GM13977 (cell line): Measurements from ENCODE around the gene ROBO2.
A peak's percentile ranks its signal among the peaks of the same experiment; 100 is the strongest.

Source experiments
- DNase-seq: peaks from one replicate; pipeline ENCODE4 v3.0.0; 2012; ENCODE audit warnings: low spot score
- in situ Hi-C: fragments of 300-500 bp; cut with MboI; formaldehyde crosslinking; loops from one replicate; pipeline ENCODE4 v1.12.0; 2022; ENCODE audit warnings: low sequenced_read_pairs, low pct_unique_long_range_greater_than_20kb, mixed read lengths, inconsistent platforms; ENCODE audit not compliant: unreplicated experiment
- TF ChIP-seq, protein P1 (sequence below): IDR thresholded peaks from 2 replicates; pipeline ENCODE4 v1.5.1; 2012; ENCODE audit warnings: mild to moderate bottlenecking, control low read depth; ENCODE audit not compliant: insufficient read depth; ENCODE audit errors: extremely low read depth, missing control alignments

The ROBO2 gene

GRCh38 chr3:77248420-77248819, 208.5 kb downstream of the ROBO2 start:
- no peak for DNase-seq
- in situ Hi-C loops, result no loop called here

DNA sequence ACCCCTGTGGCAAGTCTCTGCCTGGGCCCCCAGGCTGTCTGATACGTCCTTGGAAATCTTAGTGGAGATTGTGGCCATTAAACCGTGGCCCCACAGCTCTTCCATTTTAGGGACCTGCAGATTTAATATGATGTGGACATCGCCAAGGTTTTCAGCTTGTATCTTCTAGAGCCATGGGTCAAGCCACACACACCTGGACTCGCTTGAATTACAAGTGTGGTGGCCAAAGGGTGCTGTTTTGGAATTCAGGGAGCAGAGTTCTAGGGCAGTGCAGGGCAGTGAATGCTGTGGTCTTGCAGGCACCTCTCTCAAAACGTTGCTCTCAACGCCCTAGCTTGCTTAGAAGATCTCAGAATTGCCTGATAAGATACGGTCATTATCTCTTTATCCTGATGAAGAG, 211.2 kb downstream of the ROBO2 start:
- TF ChIP-seq, protein P1, sequence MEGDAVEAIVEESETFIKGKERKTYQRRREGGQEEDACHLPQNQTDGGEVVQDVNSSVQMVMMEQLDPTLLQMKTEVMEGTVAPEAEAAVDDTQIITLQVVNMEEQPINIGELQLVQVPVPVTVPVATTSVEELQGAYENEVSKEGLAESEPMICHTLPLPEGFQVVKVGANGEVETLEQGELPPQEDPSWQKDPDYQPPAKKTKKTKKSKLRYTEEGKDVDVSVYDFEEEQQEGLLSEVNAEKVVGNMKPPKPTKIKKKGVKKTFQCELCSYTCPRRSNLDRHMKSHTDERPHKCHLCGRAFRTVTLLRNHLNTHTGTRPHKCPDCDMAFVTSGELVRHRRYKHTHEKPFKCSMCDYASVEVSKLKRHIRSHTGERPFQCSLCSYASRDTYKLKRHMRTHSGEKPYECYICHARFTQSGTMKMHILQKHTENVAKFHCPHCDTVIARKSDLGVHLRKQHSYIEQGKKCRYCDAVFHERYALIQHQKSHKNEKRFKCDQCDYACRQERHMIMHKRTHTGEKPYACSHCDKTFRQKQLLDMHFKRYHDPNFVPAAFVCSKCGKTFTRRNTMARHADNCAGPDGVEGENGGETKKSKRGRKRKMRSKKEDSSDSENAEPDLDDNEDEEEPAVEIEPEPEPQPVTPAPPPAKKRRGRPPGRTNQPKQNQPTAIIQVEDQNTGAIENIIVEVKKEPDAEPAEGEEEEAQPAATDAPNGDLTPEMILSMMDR, result no peak
- in situ Hi-C loops, result no loop called here
- DNase-seq, result no peak

More at GRCh38 chr3:77248420-77248819, 208.5 kb downstream of the ROBO2 start:
- TF ChIP-seq, protein P1, result no peak

DNA sequence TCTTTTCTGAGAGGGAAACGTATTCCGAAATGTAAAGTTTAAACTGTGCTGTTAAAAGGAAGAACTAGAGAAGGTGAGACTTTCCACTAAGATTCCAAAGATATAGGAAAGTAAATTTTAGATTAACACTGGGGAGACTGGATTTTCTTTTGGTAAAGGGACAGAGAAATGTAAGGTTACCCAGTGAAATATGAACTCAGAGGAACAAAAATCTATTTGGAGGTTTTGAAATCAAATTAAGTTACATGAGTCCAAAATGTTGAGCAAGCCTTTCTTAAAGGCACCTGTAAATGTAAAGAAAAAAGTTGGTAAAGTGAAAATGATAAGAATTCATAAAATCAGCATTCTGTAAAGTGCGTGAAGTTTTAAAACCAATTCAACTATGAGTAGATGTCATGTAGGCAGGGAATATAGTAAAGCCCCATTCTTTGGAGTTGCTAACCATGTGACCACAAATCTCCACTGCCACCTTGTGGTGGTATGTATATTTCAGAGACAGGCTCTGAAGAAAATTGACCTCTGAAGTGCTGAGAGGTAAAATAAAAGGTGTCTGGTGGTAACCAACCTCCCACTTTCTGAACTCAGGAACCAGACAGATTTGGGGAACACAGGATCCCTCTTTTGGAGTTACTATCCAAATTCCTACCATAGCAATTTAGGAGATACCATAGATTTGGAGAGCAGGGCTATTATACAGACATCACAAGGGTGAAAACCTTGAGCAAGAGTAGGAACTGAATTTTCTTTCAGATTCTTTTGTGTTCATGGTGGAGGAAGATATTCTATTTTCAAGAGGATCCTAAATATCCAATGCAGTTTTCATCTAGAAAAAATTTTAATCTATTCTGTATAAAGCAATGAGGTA, 215.3 kb downstream of the ROBO2 start:
- TF ChIP-seq, protein P1, result peak; percentile 62
- peak; percentile 53 for DNase-seq
- in situ Hi-C loops, result no loop called here

DNA sequence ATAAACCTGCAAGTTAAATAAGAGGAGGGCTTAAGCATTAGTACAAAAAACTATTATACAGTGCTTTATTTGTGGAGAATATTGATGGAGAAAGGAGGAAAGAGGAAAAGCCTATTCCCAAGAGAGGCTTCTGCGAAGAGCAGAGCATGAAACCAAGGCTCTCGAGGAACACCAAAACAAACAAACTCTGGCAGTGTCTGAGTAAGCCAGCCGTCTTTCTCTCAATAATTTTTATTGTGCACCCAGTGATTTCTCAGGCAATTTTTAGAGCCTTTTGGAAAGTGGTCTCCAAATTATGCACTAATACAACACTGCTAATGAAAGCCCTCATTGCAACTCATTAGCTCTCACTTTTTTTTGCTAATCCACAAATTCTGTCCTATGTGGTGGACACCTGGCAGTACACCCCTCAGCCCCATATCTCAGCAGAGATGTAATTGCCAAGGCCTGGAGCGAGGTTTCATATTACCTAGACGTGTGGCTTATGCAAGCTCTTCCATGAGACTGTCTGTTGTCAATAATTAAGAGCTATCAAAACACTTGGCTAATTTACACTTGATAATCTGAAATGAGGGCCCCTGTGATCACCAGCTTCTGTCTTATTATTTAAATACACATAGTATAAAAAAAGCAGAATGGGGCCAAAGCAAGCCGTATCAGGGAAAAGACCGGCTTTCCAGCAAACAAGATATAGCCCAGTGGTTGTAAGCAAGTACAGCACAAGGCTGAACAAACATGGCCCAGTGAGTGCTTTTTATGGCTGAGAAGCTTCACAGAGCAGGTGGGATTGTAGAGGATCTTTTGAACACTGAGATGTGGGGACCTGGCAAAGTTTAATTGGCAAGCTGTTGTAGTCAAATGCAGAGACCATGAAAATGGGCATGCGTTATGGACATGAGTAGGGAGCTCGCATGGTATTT, 216.9 kb downstream of the ROBO2 start:
- DNase-seq, result no peak
- in situ Hi-C loops, result no loop called here
- TF ChIP-seq, protein P1, result no peak

- in situ Hi-C loops, result no loop called here
- DNase-seq, result no peak
- TF ChIP-seq, protein P1, result no peak
These were observed 219.8 kb downstream of the ROBO2 start for GRCh38 chr3:77259694-77260093.

DNA sequence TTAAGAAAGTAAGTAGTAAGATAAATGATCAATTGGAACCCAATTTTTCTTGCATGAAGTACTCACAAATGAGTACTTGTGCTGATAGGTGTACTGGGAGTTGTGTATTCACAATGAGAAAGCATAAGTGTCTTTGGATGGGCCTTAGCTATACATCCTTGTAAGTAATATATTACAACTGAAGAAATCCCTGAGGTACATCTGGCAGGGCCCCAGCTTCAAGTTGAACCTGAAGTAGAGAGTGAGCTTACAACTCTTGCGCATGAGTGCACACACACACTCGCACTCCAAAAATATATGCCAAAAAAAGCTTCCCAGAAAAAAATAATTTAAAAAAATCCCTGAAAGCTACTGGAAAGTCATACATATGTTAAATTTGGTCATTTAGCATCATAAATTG, 222.5 kb downstream of the ROBO2 start:
- TF ChIP-seq, protein P1, result no peak
- in situ Hi-C loops, result no loop called here
- no peak for DNase-seq
